HG03378 (cell line): ENCODE measurements around the gene TAF8.
"Not testable (repeated sequence)": the region's sequence is repeated elsewhere in the genome, so short reads cannot be mapped to it uniquely, and the experiment has no call there.

Source experiments
- ATAC-seq: cut with Tn5 transposase; IDR thresholded peaks from one replicate; pipeline ENCODE4 v1.9.1; 2021; ENCODE audit warnings: mild to moderate bottlenecking, moderate library complexity; ENCODE audit not compliant: unreplicated experiment

The TAF8 gene

GRCh38 chr6:42028234-42029061 is 21.9 kb upstream of the TAF8 start:
- ATAC-seq = no peak

- ATAC-seq = no peak
Measured at GRCh38 chr6:42029062-42029685, 21.1 kb upstream of the TAF8 start.

GRCh38 chr6:42029881-42030280 is 20.4 kb upstream of the TAF8 start:
- no peak for ATAC-seq

- ATAC-seq = no peak
Measured at GRCh38 chr6:42030585-42031506, 19.5 kb upstream of the TAF8 start.

GRCh38 chr6:42032366-42032765 is 18.0 kb upstream of the TAF8 start:
- no peak for ATAC-seq

GRCh38 chr6:42037669-42038068 is 12.7 kb upstream of the TAF8 start:
- ATAC-seq = not testable (repeated sequence)

- no peak for ATAC-seq
Measured at GRCh38 chr6:42038163-42038562, 12.2 kb upstream of the TAF8 start.

- ATAC-seq = no peak
Measured at GRCh38 chr6:42038811-42039408, 11.4 kb upstream of the TAF8 start.

GRCh38 chr6:42040856-42041480 is 9.4 kb upstream of the TAF8 start:
- ATAC-seq = no peak

- no peak for ATAC-seq
Measured at GRCh38 chr6:42041481-42042053, 8.8 kb upstream of the TAF8 start.

GRCh38 chr6:42042108-42042507 is 8.2 kb upstream of the TAF8 start:
- ATAC-seq = no peak

GRCh38 chr6:42043787-42044475 is 6.4 kb upstream of the TAF8 start:
- peak; percentile 39 for ATAC-seq

GRCh38 chr6:42045538-42046460 is 4.5 kb upstream of the TAF8 start:
- no peak for ATAC-seq

GRCh38 chr6:42046464-42047212 is 3.7 kb upstream of the TAF8 start:
- no peak for ATAC-seq

- ATAC-seq = no peak
Measured at GRCh38 chr6:42047213-42047590, 3.1 kb upstream of the TAF8 start.

- no peak for ATAC-seq
Measured at GRCh38 chr6:42047790-42048405, 2.4 kb upstream of the TAF8 start.

GRCh38 chr6:42049116-42049809 is 1.1 kb upstream of the TAF8 start:
- ATAC-seq = no peak
